Measurements from ENCODE around the gene PSMC1.

GRCh38 chr14:90304502-90304901 is 48.1 kb downstream of the PSMC1 start:
- TF ChIP-seq CTCF (IDR thresholded peaks at IDR 0.05): no peak
- TF ChIP-seq ZFX (IDR thresholded peaks at IDR 0.05; ENCODE audit: borderline replicate concordance): no peak

Data from 22Rv1 (cell line).